Measurements from ENCODE around the gene LRFN4.

GRCh38 chr11:66820381-66820780 is 36.5 kb upstream of the LRFN4 start:
- no peak for TF ChIP-seq CTCF (IDR thresholded peaks at IDR 0.05)
- no peak for TF ChIP-seq POLR2A (IDR thresholded peaks at IDR 0.05)

Data from lower leg skin (tissue), 3 donors.